H9 (cell line): ENCODE measurements around the gene TMEM60. TPM values are rescaled to one million over a fixed set of nuclear protein-coding genes. Genes with fewer than 3 reads are reported as not detected.

Source experiments
- DNase-seq: peaks from one replicate; pipeline ENCODE4 v3.0.0-alpha.2; 2017
- H2AFZ ChIP-seq: one replicate; pipeline ENCODE4 v1.6.1; 2013; ENCODE audit warnings: mild to moderate bottlenecking, low read length, control low read depth, moderate library complexity
- H2AK5ac ChIP-seq: 2 replicates; pipeline ENCODE4 v1.6.1; 2013; ENCODE audit warnings: low read length, control low read depth, mixed read lengths; ENCODE audit not compliant: insufficient read length
- H2BK120ac ChIP-seq: one replicate; pipeline ENCODE4 v1.6.1; 2013; ENCODE audit warnings: low read depth, mild to moderate bottlenecking, low read length, control low read depth, inconsistent platforms; ENCODE audit not compliant: poor library complexity, severe bottlenecking
- H2BK12ac ChIP-seq: 2 replicates; pipeline ENCODE4 v1.6.1; 2013; ENCODE audit warnings: low read length, control low read depth, mixed read lengths, low read depth; ENCODE audit not compliant: insufficient read length
- H2BK15ac ChIP-seq: 2 replicates; pipeline ENCODE4 v1.6.1; 2013; ENCODE audit warnings: low read depth, low read length, control low read depth
- H2BK20ac ChIP-seq: one replicate; pipeline ENCODE4 v1.6.1; 2013; ENCODE audit warnings: low read depth, mild to moderate bottlenecking, low read length, control low read depth, inconsistent platforms; ENCODE audit not compliant: poor library complexity, severe bottlenecking
- H2BK5ac ChIP-seq: 2 replicates; pipeline ENCODE4 v1.6.1; 2013; ENCODE audit warnings: low read length, control low read depth, mixed read lengths; ENCODE audit not compliant: insufficient read length
- H3K14ac ChIP-seq: 2 replicates; pipeline ENCODE4 v1.6.1; 2013; ENCODE audit warnings: low read length, control low read depth; ENCODE audit not compliant: insufficient read depth
- H3K18ac ChIP-seq: 2 replicates; pipeline ENCODE4 v1.6.1; 2013; ENCODE audit warnings: low read depth, mild to moderate bottlenecking, mixed read lengths, low read length, control low read depth; ENCODE audit not compliant: insufficient read length
- H3K23ac ChIP-seq: 2 replicates; pipeline ENCODE4 v1.6.1; 2013; ENCODE audit warnings: low read length, control low read depth, mixed read lengths, low read depth; ENCODE audit not compliant: insufficient read length
- H3K23me2 ChIP-seq: 2 replicates; pipeline ENCODE4 v1.6.1; 2013; ENCODE audit warnings: low read depth, mild to moderate bottlenecking, mixed read lengths, low read length, control low read depth; ENCODE audit not compliant: insufficient read length, poor library complexity, severe bottlenecking
- H3K27ac ChIP-seq: 2 replicates; pipeline ENCODE4 v1.5.1; 2013; ENCODE audit warnings: low read length, control low read depth, mixed read lengths, low read depth; ENCODE audit not compliant: insufficient read length
- H3K27me3 ChIP-seq: 2 replicates; pipeline ENCODE4 v1.6.1; 2013; ENCODE audit warnings: low read length, control low read depth, inconsistent platforms; ENCODE audit not compliant: insufficient read depth
- H3K4ac ChIP-seq: 2 replicates; pipeline ENCODE4 v1.6.1; 2013; ENCODE audit warnings: low read depth, mild to moderate bottlenecking, control low read depth, inconsistent platforms, low read length, moderate library complexity
- H3K4me1 ChIP-seq: 2 replicates; pipeline ENCODE4 v1.6.1; 2013; ENCODE audit warnings: low read length, control low read depth, inconsistent platforms; ENCODE audit not compliant: insufficient read depth
- H3K4me2 ChIP-seq: 2 replicates; pipeline ENCODE4 v1.6.1; 2013; ENCODE audit warnings: low read length, control low read depth, mixed read lengths; ENCODE audit not compliant: insufficient read length, insufficient read depth
- H3K56ac ChIP-seq: 2 replicates; pipeline ENCODE4 v1.6.1; 2013; ENCODE audit warnings: low read depth, mild to moderate bottlenecking, mixed read lengths, low read length, control low read depth; ENCODE audit not compliant: insufficient read length
- H3K79me1 ChIP-seq: 2 replicates; pipeline ENCODE4 v1.6.1; 2013; ENCODE audit warnings: low read depth, mild to moderate bottlenecking, moderate library complexity, low read length, control low read depth, inconsistent platforms; ENCODE audit not compliant: insufficient read depth, poor library complexity, severe bottlenecking
- H3K79me2 ChIP-seq: 2 replicates; pipeline ENCODE4 v1.6.1; 2013; ENCODE audit warnings: low read length, control low read depth, inconsistent platforms; ENCODE audit not compliant: insufficient read depth
- H3K9ac ChIP-seq: 2 replicates; pipeline ENCODE4 v1.6.1; 2013; ENCODE audit warnings: low read length, control low read depth, mixed read lengths; ENCODE audit not compliant: insufficient read length; ENCODE audit errors: extremely low read depth
- H3K9me3 ChIP-seq: one replicate; pipeline ENCODE4 v1.6.1; 2013; ENCODE audit warnings: low read depth, low read length, inconsistent platforms; ENCODE audit not compliant: control insufficient read depth
- H3T11ph ChIP-seq: one replicate; pipeline ENCODE4 v1.6.1; 2013; ENCODE audit warnings: mild to moderate bottlenecking, low read length, control low read depth, inconsistent platforms
- H4K20me1 ChIP-seq: one replicate; pipeline ENCODE4 v1.6.1; 2013; ENCODE audit not compliant: control insufficient read depth, insufficient read length, insufficient read depth
- H4K5ac ChIP-seq: 2 replicates; pipeline ENCODE4 v1.6.1; 2013; ENCODE audit warnings: low read depth, mild to moderate bottlenecking, mixed read lengths, low read length, control low read depth; ENCODE audit not compliant: insufficient read length
- H4K8ac ChIP-seq: replicated peaks from 2 replicates; pipeline ENCODE4 v1.6.1; 2013; ENCODE audit warnings: low read length, control low read depth, mixed read lengths, low read depth; ENCODE audit not compliant: insufficient read length
- H4K91ac ChIP-seq: 2 replicates; pipeline ENCODE4 v1.6.1; 2013; ENCODE audit warnings: low read depth, mild to moderate bottlenecking, moderate library complexity, mixed read lengths, low read length, control low read depth; ENCODE audit not compliant: insufficient read length
- H3K27ac Mint-ChIP-seq, 3 experiments: 2 replicates in 2 of 3; 3 replicates in 1 of 3; pipeline ENCODE4 v1.8.0; 2020 to 2021; ENCODE audit warnings: mixed read lengths in 3 of 3, mild to moderate bottlenecking in 1 of 3, moderate library complexity in 1 of 3
- H3K27me3 Mint-ChIP-seq: 2 replicates; pipeline ENCODE4 v1.8.0; 2021; ENCODE audit warnings: low read depth, mild to moderate bottlenecking, moderate library complexity, mixed read lengths
- H3K36me3 Mint-ChIP-seq, 3 experiments: 2 replicates in 2 of 3; 3 replicates in 1 of 3; pipeline ENCODE4 v1.8.0; 2020 to 2021; ENCODE audit warnings: low read depth in 3 of 3, mixed read lengths in 3 of 3; ENCODE audit not compliant: insufficient read depth in 1 of 3
- H3K4me1 Mint-ChIP-seq, 2 experiments: 2 replicates each; pipeline ENCODE4 v1.8.0; 2020; ENCODE audit warnings: mixed read lengths in 2 of 2
- H3K4me3 Mint-ChIP-seq, 2 experiments: 2 replicates in 1 of 2; 3 replicates in 1 of 2; pipeline ENCODE4 v1.8.0; 2020 to 2021; ENCODE audit warnings: mild to moderate bottlenecking in 2 of 2, mixed read lengths in 2 of 2, moderate library complexity in 1 of 2
- H3K9me3 Mint-ChIP-seq, 2 experiments: 2 replicates in 1 of 2; 3 replicates in 1 of 2; pipeline ENCODE4 v1.8.0; 2020; ENCODE audit warnings: mild to moderate bottlenecking in 2 of 2, mixed read lengths in 2 of 2, moderate library complexity in 1 of 2
- CTCF ChIP-seq: fragments of 200-600 bp; sonication (generic); conservative IDR thresholded peaks from 3 replicates; pipeline ENCODE4 v1.8.0; 2021; ENCODE audit warnings: antibody characterized with exemption, mild to moderate bottlenecking
- WGBS: extraction: QIAGEN DNeasy Blood & Tissue Kit; methylation state at CpG from one replicate; pipeline ENCODE4 v1.1.7; 2013; ENCODE audit warnings: missing lambda C conversion rate, low lambda C conversion rate, mixed read lengths; ENCODE audit not compliant: insufficient read length; ENCODE audit errors: extremely low coverage; 5-methylcytosine and 5-hydroxymethylcytosine counted together
- total RNA-seq: library from RNA; stranded (reverse); gene quantifications from 2 replicates; pipeline ENCODE4 v1.2.1, GENCODE V29; 2021

The TMEM60 gene
- total RNA-seq, 1 experiment from 2014 or later = 14.3 TPM

- H3K23ac ChIP-seq = no peak overlapping the region
- Mint-ChIP-seq H3K4me3 (no peak overlapping the region), H3K9me3 (peaks cover 9 to 13% of the 10 kb centered on the region in 2 experiments; a peak in 4 of 5 replicates), H3K27me3 (no peaks in the 10 kb centered on the region), H3K36me3 (peaks cover 28 to 47% (median 41%) of the 10 kb centered on the region in 3 experiments; a peak in 6 of 7 replicates), H3K27ac (0 out of 7 replicates have a peak overlapping the region, but pooled peaks of 1 of the 3 experiments have one; percentile 21), H3K4me1 (no peaks in the 10 kb centered on the region)
- no peak for DNase-seq
- no CpG with 5 or more reads among the region's 1 CpG for WGBS
- no peak overlapping the region for H3K27ac ChIP-seq
- no peaks in the 10 kb centered on the region for H4K20me1 ChIP-seq
- no peak overlapping the region for H3T11ph ChIP-seq
- H2BK120ac ChIP-seq = no peak overlapping the region
- H2AK5ac ChIP-seq = no peak overlapping the region
- H3K56ac ChIP-seq = no peak overlapping the region
- no peaks in the 10 kb centered on the region for H3K79me1 ChIP-seq
- H2AFZ ChIP-seq = no peak overlapping the region
- H3K23me2 ChIP-seq = no peaks in the 10 kb centered on the region
- no peak for TF ChIP-seq CTCF
- H4K8ac ChIP-seq = no peak overlapping the region
- no peak overlapping the region for H3K18ac ChIP-seq
- H2BK15ac ChIP-seq = no peak overlapping the region
- H3K9ac ChIP-seq = no peak overlapping the region
- H3K4me1 ChIP-seq = no peaks in the 10 kb centered on the region
- H3K4me2 ChIP-seq = no peak overlapping the region
- H3K79me2 ChIP-seq = no peaks in the 10 kb centered on the region
- H3K27me3 ChIP-seq = no peaks in the 10 kb centered on the region
- H3K9me3 ChIP-seq = no peaks in the 10 kb centered on the region
- no peak overlapping the region for H4K5ac ChIP-seq
- H3K14ac ChIP-seq = no peak overlapping the region
- no peak overlapping the region for H2BK12ac ChIP-seq
- no peak overlapping the region for H2BK20ac ChIP-seq
- no peak overlapping the region for H4K91ac ChIP-seq
- no peak overlapping the region for H2BK5ac ChIP-seq
- no peak overlapping the region for H3K4ac ChIP-seq
Observed at GRCh38 chr7:77783111-77783510, 15.1 kb downstream of the TMEM60 start.
